LNCAP (cell line): Measurements from ENCODE around the gene CCDC17.

Experiments used
- TF ChIP-seq, protein P1 (sequence below): fragments of 450-650 bp; IDR thresholded peaks from 2 replicates; pipeline ENCODE4 v1.5.1; 2017; ENCODE audit warnings: mild to moderate bottlenecking

The CCDC17 gene

DNA sequence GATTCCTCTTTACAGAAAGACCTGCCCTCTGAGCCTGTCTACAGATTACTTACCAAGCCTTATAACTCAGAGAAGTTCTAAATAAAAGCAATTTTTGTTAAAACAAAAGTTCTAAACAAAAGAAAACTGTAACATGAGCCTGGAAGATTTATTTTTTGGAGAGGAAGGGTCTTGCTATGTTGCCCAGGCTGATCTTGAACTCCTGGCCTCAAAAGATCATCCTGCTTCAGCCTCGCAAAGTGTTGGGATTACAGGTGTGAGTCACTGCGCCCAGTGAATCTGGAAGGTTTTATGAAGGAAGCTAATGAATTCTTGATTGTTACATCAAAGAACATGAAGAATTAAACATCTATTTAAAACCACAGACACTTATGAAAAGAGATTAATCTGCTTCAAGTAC, 35.4 kb upstream of the CCDC17 start:
- TF ChIP-seq, protein P1, sequence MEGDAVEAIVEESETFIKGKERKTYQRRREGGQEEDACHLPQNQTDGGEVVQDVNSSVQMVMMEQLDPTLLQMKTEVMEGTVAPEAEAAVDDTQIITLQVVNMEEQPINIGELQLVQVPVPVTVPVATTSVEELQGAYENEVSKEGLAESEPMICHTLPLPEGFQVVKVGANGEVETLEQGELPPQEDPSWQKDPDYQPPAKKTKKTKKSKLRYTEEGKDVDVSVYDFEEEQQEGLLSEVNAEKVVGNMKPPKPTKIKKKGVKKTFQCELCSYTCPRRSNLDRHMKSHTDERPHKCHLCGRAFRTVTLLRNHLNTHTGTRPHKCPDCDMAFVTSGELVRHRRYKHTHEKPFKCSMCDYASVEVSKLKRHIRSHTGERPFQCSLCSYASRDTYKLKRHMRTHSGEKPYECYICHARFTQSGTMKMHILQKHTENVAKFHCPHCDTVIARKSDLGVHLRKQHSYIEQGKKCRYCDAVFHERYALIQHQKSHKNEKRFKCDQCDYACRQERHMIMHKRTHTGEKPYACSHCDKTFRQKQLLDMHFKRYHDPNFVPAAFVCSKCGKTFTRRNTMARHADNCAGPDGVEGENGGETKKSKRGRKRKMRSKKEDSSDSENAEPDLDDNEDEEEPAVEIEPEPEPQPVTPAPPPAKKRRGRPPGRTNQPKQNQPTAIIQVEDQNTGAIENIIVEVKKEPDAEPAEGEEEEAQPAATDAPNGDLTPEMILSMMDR = no peak

GRCh38 chr1:45658171-45658570, 34.3 kb upstream of the CCDC17 start:
- TF ChIP-seq, protein P1 = no peak

GRCh38 chr1:45656573-45657226, 32.8 kb upstream of the CCDC17 start:
- TF ChIP-seq, protein P1 = no peak

- TF ChIP-seq, protein P1 = no peak
Observed at GRCh38 chr1:45654540-45655280, 30.9 kb upstream of the CCDC17 start.

GRCh38 chr1:45647248-45648021, 23.6 kb upstream of the CCDC17 start:
- TF ChIP-seq, protein P1 = no peak

- TF ChIP-seq, protein P1 = no peak
Observed at GRCh38 chr1:45644661-45645060, 20.8 kb upstream of the CCDC17 start.

DNA sequence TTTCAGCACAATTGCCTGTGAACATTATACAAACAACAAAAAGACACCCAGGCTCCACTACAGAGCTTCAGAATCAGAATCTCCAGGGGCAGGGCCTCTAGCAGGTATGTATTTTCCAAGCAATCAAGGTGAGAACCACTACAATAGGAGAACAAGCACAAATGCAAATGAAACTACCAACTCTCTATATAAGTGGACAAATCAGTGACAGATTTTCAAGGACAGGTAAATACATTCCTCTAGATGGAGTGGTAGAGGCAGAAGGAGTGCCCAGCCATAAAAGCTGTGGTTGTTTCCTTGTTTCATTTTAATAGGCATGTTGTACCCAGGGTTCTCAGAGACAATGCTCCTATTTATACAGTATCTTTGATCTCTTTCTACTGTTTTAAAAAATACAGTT, 20.1 kb upstream of the CCDC17 start:
- TF ChIP-seq, protein P1 = peak; percentile 61
